GM12892 (cell line): ENCODE measurements around the gene DLG1.

ENCODE experiments used
- POLR2A ChIP-seq: IDR thresholded peaks from 2 replicates; pipeline ENCODE4 v1.6.1; 2011; ENCODE audit warnings: low read depth, low read length, control low read depth
- POLR2AphosphoS5 ChIP-seq: IDR thresholded peaks from 2 replicates; pipeline ENCODE4 v1.6.1; 2011; ENCODE audit warnings: low read depth, low read length, control low read depth
- TAF1 ChIP-seq: IDR thresholded peaks from 2 replicates; pipeline ENCODE4 v1.6.1; 2011; ENCODE audit warnings: low read depth, mild to moderate bottlenecking, control low read depth, low read length, borderline replicate concordance

- no peak for TF ChIP-seq POLR2A
- no peak for TF ChIP-seq POLR2AphosphoS5
- no peak for TF ChIP-seq TAF1
Observed at GRCh38 chr3:197270558-197271317, 27.7 kb downstream of the DLG1 start.
